ENCODE measurements around the gene POLG2.

Gene POLG2

DNA sequence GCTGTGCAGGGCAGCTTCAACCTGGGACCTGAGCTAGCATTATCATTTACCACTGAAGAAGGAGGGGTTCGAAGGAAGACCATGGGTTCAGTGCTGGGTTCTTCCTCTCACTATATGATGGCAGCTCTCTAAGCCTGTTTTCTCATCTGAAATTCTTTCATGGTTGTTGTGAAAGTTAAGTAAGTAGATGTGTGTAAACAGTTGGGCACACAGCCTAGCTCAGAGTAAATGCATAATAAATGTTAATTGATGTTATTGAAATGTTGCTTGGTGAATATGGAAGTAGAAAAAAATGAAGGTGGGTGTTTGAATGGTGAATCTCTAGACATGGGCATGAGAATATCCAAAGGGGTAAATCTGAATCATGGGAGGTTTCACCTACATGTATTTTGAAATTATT, 19.0 kb upstream of the POLG2 start:
- no peak for TF ChIP-seq CTCF (IDR thresholded peaks at IDR 0.05)

DNA sequence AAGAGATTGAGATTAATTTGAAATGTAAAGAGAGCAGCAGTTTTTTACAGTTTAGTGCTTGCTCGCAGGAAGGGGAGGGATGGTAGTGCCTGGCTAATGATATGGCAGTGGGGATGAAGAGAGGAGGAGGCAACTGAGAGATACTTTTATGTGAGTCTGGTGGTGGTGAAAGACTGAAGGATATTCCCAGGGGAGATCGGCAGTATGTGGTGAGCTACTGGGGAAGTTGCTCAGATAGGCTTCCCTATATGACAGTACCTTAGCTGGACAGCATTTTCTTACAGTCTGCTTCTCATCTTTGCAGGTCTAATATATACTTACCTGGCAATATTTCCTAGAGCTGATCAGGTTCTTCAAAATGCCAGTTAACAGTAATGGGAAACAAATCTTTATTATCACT, 18.6 kb upstream of the POLG2 start:
- no peak for TF ChIP-seq CTCF (IDR thresholded peaks at IDR 0.05)

DNA sequence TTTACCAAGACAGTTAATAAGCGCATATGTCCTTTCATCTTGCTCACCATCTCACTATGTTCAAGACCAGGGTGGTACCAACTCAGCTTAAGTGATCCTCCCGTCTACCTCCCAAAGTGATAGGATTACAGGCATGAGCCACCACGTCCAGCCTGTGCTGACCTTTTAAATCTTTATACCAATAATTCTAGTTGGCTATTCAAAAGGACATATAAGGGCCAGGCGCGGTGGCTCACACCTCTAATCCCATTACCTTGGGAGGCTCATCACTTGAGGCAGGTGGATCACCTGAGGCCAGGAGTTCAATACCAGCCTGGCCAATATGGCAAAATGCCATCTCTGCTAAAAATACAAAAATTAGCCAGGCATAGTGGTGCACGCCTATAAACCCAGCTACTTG, 12.3 kb upstream of the POLG2 start:
- TF ChIP-seq CTCF (IDR thresholded peaks at IDR 0.05): no peak

GRCh38 chr17:64508683-64509082, 11.8 kb upstream of the POLG2 start:
- no peak for TF ChIP-seq CTCF (IDR thresholded peaks at IDR 0.05)

- peak; percentile 60; the same call in 1 of the 2 replicates for TF ChIP-seq CTCF (IDR thresholded peaks at IDR 0.05)
These were observed 10.5 kb upstream of the POLG2 start for GRCh38 chr17:64507413-64507782.

- TF ChIP-seq CTCF (IDR thresholded peaks at IDR 0.05): no peak
These were observed 9.9 kb upstream of the POLG2 start, which contains the start of gene CEP95 for GRCh38 chr17:64506576-64507412. TSS of gene CEP95 (plus strand) at chr17:64506977. CDS start at chr17:64507098, 121 bp downstream.

- TF ChIP-seq CTCF (IDR thresholded peaks at IDR 0.05): no peak
These were observed 9.3 kb upstream of the POLG2 start, which contains the start of gene DDX5 for GRCh38 chr17:64506201-64506575. TSS of gene DDX5 (minus strand) at chr17:64506289. CDS start at chr17:64506119, 170 bp downstream.

Measured in LNCAP (cell line).